Lung (tissue), 12 donors: Measurements from ENCODE around the gene TMOD2. TPM values are rescaled to one million over a fixed set of nuclear protein-coding genes. Genes with fewer than 3 reads are reported as not detected.

Experiments used
- ATAC-seq: fragments of 200-7000 bp; cut with Tn5 transposase; one replicate; pipeline ENCODE4 v1.9.1; 2020; ENCODE audit warnings: moderate number of reproducible peaks; ENCODE audit not compliant: insufficient read depth, low FRiP score
- DNase-seq, 3 donors: peaks; one replicate each; pipeline ENCODE4 v3.0.0-alpha.2; 2013 to 2017
- H3K27ac ChIP-seq, 2 donors: one replicate each; pipeline ENCODE4 v1.5.1; 2013; ENCODE audit warnings: mild to moderate bottlenecking in 2 of 2, moderate library complexity in 2 of 2, control low read depth in 1 of 2, inconsistent platforms in 1 of 2, low read depth in 1 of 2, low read length in 1 of 2
- H3K27me3 ChIP-seq, 3 donors: one replicate each; pipeline ENCODE4 v1.5.1; 2013; ENCODE audit warnings: low read length in 2 of 3; ENCODE audit not compliant: control insufficient read depth in 3 of 3, insufficient read depth in 3 of 3
- H3K36me3 ChIP-seq, 4 donors: one replicate each; pipeline ENCODE4 v1.5.1; 2013; ENCODE audit warnings: low read length in 4 of 4, mild to moderate bottlenecking in 1 of 4, moderate library complexity in 1 of 4; ENCODE audit not compliant: control insufficient read depth in 4 of 4, insufficient read depth in 4 of 4
- H3K4me1 ChIP-seq, 5 donors: one replicate each; pipeline ENCODE4 v1.5.1; 2013; ENCODE audit warnings: low read length in 5 of 5, mild to moderate bottlenecking in 2 of 5, moderate library complexity in 1 of 5; ENCODE audit not compliant: control insufficient read depth in 5 of 5, insufficient read depth in 5 of 5
- H3K4me3 ChIP-seq: one replicate; pipeline ENCODE4 v1.5.1; 2013; ENCODE audit warnings: mild to moderate bottlenecking, control low read depth, moderate library complexity
- H3K9ac ChIP-seq, 2 donors: one replicate each; pipeline ENCODE4 v1.5.1; 2013; ENCODE audit warnings: low read length in 2 of 2, control low read depth in 1 of 2; ENCODE audit not compliant: insufficient read depth in 1 of 2
- H3K9me3 ChIP-seq, 4 donors: one replicate each; pipeline ENCODE4 v1.5.1; 2013; ENCODE audit warnings: low read length in 3 of 4, mild to moderate bottlenecking in 1 of 4, moderate library complexity in 1 of 4; ENCODE audit not compliant: control insufficient read depth in 4 of 4, insufficient read depth in 3 of 4
- CTCF ChIP-seq: IDR thresholded peaks from 2 replicates; pipeline ENCODE4 v1.5.1; 2012; ENCODE audit warnings: mild to moderate bottlenecking; ENCODE audit errors: control extremely low read depth, extremely low read depth
- WGBS, 2 donors: extraction: QIAGEN DNeasy Blood & Tissue Kit; methylation state at CpG; one replicate each; pipeline ENCODE4 v1.1.7; 2013; 5-methylcytosine and 5-hydroxymethylcytosine counted together
- polyA plus RNA-seq, 2 donors: library from polyadenylated mRNA; stranded (reverse); fragments of 200-250 nt; gene quantifications; one replicate each; pipeline ENCODE4 v1.2.1, GENCODE V29; 2013
- total RNA-seq, 2 donors: library from RNA; depleted of rRNA in 1 of 2; stranded (reverse); fragments of >200 nt in 1 of 2; gene quantifications; one replicate each; pipeline ENCODE4 v1.2.1, GENCODE V29; 2014 to 2021
- donor health status: control.
- donor health status: control.
- donor health status: Bipolar disorder and iron deficiency.
- donor health status: healthy.
- donor health status: DM: yes; HTN: yes; CAD: no.

TMOD2 gene
- total and polyA plus RNA-seq, 4 donors, result 1.5 to 10.4 (median 5.8) TPM

DNA sequence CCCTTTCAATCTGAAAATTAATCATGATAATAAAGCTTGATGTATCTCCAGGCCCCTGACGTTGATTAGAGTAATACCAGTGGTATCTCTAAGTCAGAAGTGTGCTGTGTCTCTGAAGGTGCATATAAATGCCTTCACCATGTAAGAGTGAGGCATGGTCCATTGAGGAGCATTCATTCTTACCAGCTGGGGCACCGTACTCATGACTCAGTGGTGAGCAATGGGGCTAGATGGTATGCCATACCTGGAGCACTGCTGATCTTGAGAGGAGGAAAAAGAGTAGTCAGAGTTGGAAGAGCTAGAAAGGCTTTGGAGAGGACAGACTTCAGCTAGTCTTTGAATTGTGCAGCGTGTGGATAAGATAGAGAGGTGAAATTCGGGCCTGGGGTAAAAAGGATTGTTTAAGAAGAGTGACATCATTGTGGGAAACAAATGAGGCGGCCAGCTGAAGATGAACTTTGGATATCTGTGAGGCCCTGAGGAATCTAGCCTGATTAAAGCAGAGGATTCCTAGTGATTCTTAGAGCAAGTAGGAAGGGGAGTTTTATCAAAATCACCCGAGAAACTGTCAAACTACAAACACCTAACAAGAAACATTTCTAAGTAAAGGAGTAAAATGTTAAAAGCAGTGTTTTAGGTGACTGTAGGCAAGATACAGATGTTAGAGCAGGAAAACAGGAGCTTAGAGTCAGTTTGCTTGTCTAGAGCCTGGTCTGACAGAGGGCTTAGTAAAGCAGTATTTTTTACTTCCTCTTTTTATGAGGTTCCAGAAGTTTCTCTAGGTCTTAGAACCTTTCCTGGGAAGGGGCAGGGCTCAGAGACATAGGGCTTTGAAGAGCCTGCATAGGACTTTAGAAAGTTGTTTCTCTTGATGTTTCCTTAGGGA is 91.7 kb downstream of the TMOD2 start:
- ATAC-seq, result peak; percentile 38
- H3K9me3 ChIP-seq, result no peaks in the 10 kb centered on the region
- no peak overlapping the region for H3K4me3 ChIP-seq
- H3K27ac ChIP-seq, result peak overlapping the region in 1 of 2 donors; percentile 51
- DNase-seq, result peak in 1 of 3 donors; percentile 42
- H3K4me1 ChIP-seq, result peaks cover 8 to 68% (median 44%) of the 10 kb centered on the region in 5 donors
- no peak overlapping the region for H3K9ac ChIP-seq
- no peak for TF ChIP-seq CTCF
- H3K36me3 ChIP-seq, result no peaks in the 10 kb centered on the region
- H3K27me3 ChIP-seq, result no peaks in the 10 kb centered on the region
- WGBS, 2 donors, result 67 to 75% methylated on average over 6 of the region's 6 CpGs

- Histone ChIP-seq H3K27ac (peak overlapping the region; percentile 3 to 18), H3K4me3 (no peak overlapping the region), H3K4me1 (peaks cover 6 to 75% (median 52%) of the 10 kb centered on the region in 5 donors), H3K9me3 (no peaks in the 10 kb centered on the region), H3K36me3 (no peaks in the 10 kb centered on the region), H3K9ac (no peak overlapping the region), H3K27me3 (no peaks in the 10 kb centered on the region)
- no peak for ATAC-seq
- 61 to 73% methylated on average over 4 of the region's 4 CpGs for WGBS, 2 donors
- no peak for DNase-seq
- TF ChIP-seq CTCF, result no peak
Measured at GRCh38 chr15:51844747-51845426, 93.5 kb downstream of the TMOD2 start.

- H3K9ac ChIP-seq, result no peak overlapping the region
- H3K27ac ChIP-seq, result peak overlapping the region; percentile 6 to 31
- no peak for DNase-seq
- WGBS, 2 donors, result 67 to 68% methylated on average over 3 of the region's 3 CpGs
- no peak for TF ChIP-seq CTCF
- H3K4me3 ChIP-seq, result no peak overlapping the region
- no peaks in the 10 kb centered on the region for H3K36me3 ChIP-seq
- ATAC-seq, result no peak
- no peaks in the 10 kb centered on the region for H3K27me3 ChIP-seq
- H3K9me3 ChIP-seq, result no peaks in the 10 kb centered on the region
- peaks cover 11 to 69% (median 47%) of the 10 kb centered on the region in 5 donors for H3K4me1 ChIP-seq
Measured at GRCh38 chr15:51846066-51846462, 94.7 kb downstream of the TMOD2 start.
